DOHH2 (cell line): ENCODE data around the gene ARF1.

ENCODE experiments used
- H3F3A ChIP-seq: fragments of 200-600 bp; sonication (generic), shearing (Covaris generic); 2 replicates; pipeline ENCODE4 v1.6.0; 2016; ENCODE audit warnings: antibody characterized with exemption, mild to moderate bottlenecking; ENCODE audit not compliant: control insufficient read depth, insufficient read depth
- H3K27ac ChIP-seq: fragments of 200-600 bp; sonication (generic); 2 replicates; pipeline ENCODE4 v1.5.1; 2014; ENCODE audit warnings: low read depth, mild to moderate bottlenecking, low read length, moderate library complexity
- H3K27me3 ChIP-seq: fragments of 200-600 bp; sonication (generic); 2 replicates; pipeline ENCODE4 v1.6.1; 2014; ENCODE audit warnings: mild to moderate bottlenecking, low read length, mixed read lengths; ENCODE audit not compliant: control insufficient read depth
- H3K36me3 ChIP-seq: fragments of 200-600 bp; sonication (generic); 2 replicates; pipeline ENCODE4 v1.6.1; 2014; ENCODE audit warnings: mild to moderate bottlenecking, low read length, moderate library complexity, mixed read lengths; ENCODE audit not compliant: control insufficient read depth
- H3K4me1 ChIP-seq: fragments of 200-600 bp; sonication (generic); 2 replicates; pipeline ENCODE4 v1.6.1; 2014; ENCODE audit warnings: mild to moderate bottlenecking, low read length, mixed read lengths; ENCODE audit not compliant: control insufficient read depth
- H3K4me2 ChIP-seq: fragments of 200-600 bp; sonication (generic); 2 replicates; pipeline ENCODE4 v1.6.0; 2014; ENCODE audit warnings: mild to moderate bottlenecking, low read length, moderate library complexity
- H3K4me3 ChIP-seq: fragments of 200-600 bp; sonication (generic); 2 replicates; pipeline ENCODE4 v1.5.1; 2014; ENCODE audit warnings: mild to moderate bottlenecking, low read length, mixed read lengths
- H3K79me2 ChIP-seq: fragments of 200-600 bp; sonication (generic); 2 replicates; pipeline ENCODE4 v1.6.1; 2014; ENCODE audit warnings: mild to moderate bottlenecking, low read length, mixed read lengths; ENCODE audit not compliant: control insufficient read depth
- H3K9me2 ChIP-seq: fragments of 200-600 bp; sonication (generic); replicated peaks from 2 replicates; pipeline ENCODE4 v1.6.1; 2014; ENCODE audit warnings: mild to moderate bottlenecking, low read length, mixed read lengths; ENCODE audit not compliant: control insufficient read depth
- H3K9me3 ChIP-seq: fragments of 200-600 bp; sonication (generic); 2 replicates; pipeline ENCODE4 v1.6.1; 2014; ENCODE audit warnings: antibody characterized with exemption, low read length, mixed read lengths; ENCODE audit not compliant: control insufficient read depth, insufficient read depth
- H4K20me1 ChIP-seq: fragments of 200-600 bp; sonication (generic); 2 replicates; pipeline ENCODE4 v1.6.0; 2014; ENCODE audit warnings: low read depth, mild to moderate bottlenecking, antibody characterized with exemption, low read length, moderate library complexity; ENCODE audit not compliant: control insufficient read depth, insufficient read depth
- CTCF ChIP-seq: fragments of 200-600 bp; sonication (generic); IDR thresholded peaks from one replicate; pipeline ENCODE4 v1.5.1; 2014; ENCODE audit warnings: antibody characterized with exemption, mild to moderate bottlenecking, low read depth, low read length; ENCODE audit not compliant: poor library complexity, severe bottlenecking
- EZH2phosphoT487 ChIP-seq: fragments of 200-600 bp; sonication (generic); IDR thresholded peaks from 2 replicates; pipeline ENCODE4 v1.6.1; 2017; ENCODE audit warnings: borderline replicate concordance, mild to moderate bottlenecking, antibody characterized with exemption, low read length, moderate library complexity, mixed read lengths

Gene ARF1

GRCh38 chr1:228073061-228073856 is 9.2 kb upstream of the ARF1 start:
- H3K4me2 ChIP-seq: no peak overlapping the region
- H3K36me3 ChIP-seq: no peaks in the 10 kb centered on the region
- TF ChIP-seq EZH2phosphoT487 (no peak), CTCF (no peak)
- H3K27ac ChIP-seq: no peak overlapping the region
- H3K27me3 ChIP-seq: peaks cover 7% of the 10 kb centered on the region; the same call in 1 of the 2 replicates
- no peaks in the 10 kb centered on the region for H3K9me2 ChIP-seq
- H3K4me1 ChIP-seq: 0 out of 2 replicates have a peak, but pooled peaks cover 3% of the 10 kb centered on the region
- peaks cover 12% of the 10 kb centered on the region; the same call in 1 of the 2 replicates for H4K20me1 ChIP-seq
- H3K79me2 ChIP-seq: no peaks in the 10 kb centered on the region
- no peak overlapping the region for H3K4me3 ChIP-seq
- no peaks in the 10 kb centered on the region; the same call in 1 of the 2 replicates for H3F3A ChIP-seq
- H3K9me3 ChIP-seq: no peaks in the 10 kb centered on the region

GRCh38 chr1:228073857-228074545 is 8.5 kb upstream of the ARF1 start:
- peaks cover 12% of the 10 kb centered on the region; the same call in 1 of the 2 replicates for H4K20me1 ChIP-seq
- no peaks in the 10 kb centered on the region for H3K9me3 ChIP-seq
- no peak overlapping the region for H3K27ac ChIP-seq
- H3K9me2 ChIP-seq: no peaks in the 10 kb centered on the region
- H3K27me3 ChIP-seq: peaks cover 7% of the 10 kb centered on the region; the same call in 1 of the 2 replicates
- peak; percentile 54 for TF ChIP-seq CTCF
- TF ChIP-seq EZH2phosphoT487: no peak
- peaks cover 4% of the 10 kb centered on the region; the same call in 1 of the 2 replicates for H3F3A ChIP-seq
- no peak overlapping the region for H3K4me3 ChIP-seq
- no peak overlapping the region for H3K4me2 ChIP-seq
- no peaks in the 10 kb centered on the region for H3K79me2 ChIP-seq
- H3K4me1 ChIP-seq: 0 out of 2 replicates have a peak, but pooled peaks cover 3% of the 10 kb centered on the region
- H3K36me3 ChIP-seq: peaks cover under 1% of the 10 kb centered on the region; the same call in 1 of the 2 replicates

GRCh38 chr1:228074954-228075730 is 7.4 kb upstream of the ARF1 start:
- no peak overlapping the region for H3K27ac ChIP-seq
- H3K4me2 ChIP-seq: no peak overlapping the region
- H3K9me3 ChIP-seq: no peaks in the 10 kb centered on the region
- H3K9me2 ChIP-seq: no peaks in the 10 kb centered on the region
- H3K4me3 ChIP-seq: no peak overlapping the region
- H3F3A ChIP-seq: peaks cover 4% of the 10 kb centered on the region; the same call in 1 of the 2 replicates
- H3K79me2 ChIP-seq: peaks cover 11% of the 10 kb centered on the region
- no peak for TF ChIP-seq CTCF
- TF ChIP-seq EZH2phosphoT487: no peak
- H3K36me3 ChIP-seq: peaks cover 2% of the 10 kb centered on the region; the same call in 1 of the 2 replicates
- H3K4me1 ChIP-seq: 0 out of 2 replicates have a peak, but pooled peaks cover 3% of the 10 kb centered on the region
- peaks cover 16% of the 10 kb centered on the region; the same call in 1 of the 2 replicates for H4K20me1 ChIP-seq
- peaks cover 7% of the 10 kb centered on the region; the same call in 1 of the 2 replicates for H3K27me3 ChIP-seq
